Gastroesophageal sphincter (tissue), 3 donors: Measurements from ENCODE around the gene VSX2.

Experiments
- CTCF ChIP-seq, 4 experiments: fragments of 200-600 bp in 2 of 4; fragments of 450-650 bp in 2 of 4; sonication (generic) in 1 of 4; IDR thresholded peaks; one replicate each; pipeline ENCODE4 v1.5.1; 2017 to 2019; ENCODE audit warnings: antibody characterized with exemption in 4 of 4, mild to moderate bottlenecking in 2 of 4, moderate library complexity in 2 of 4
- EP300 ChIP-seq: sonication (generic); formaldehyde crosslinking; IDR thresholded peaks from one replicate; pipeline ENCODE4 v1.6.1; 2017; ENCODE audit warnings: antibody characterized with exemption, mild to moderate bottlenecking
- POLR2A ChIP-seq, 2 donors: fragments of 450-650 bp; IDR thresholded peaks; one replicate each; pipeline ENCODE4 v1.6.1; 2017; ENCODE audit warnings: antibody characterized with exemption in 2 of 2, mild to moderate bottlenecking in 2 of 2, moderate library complexity in 1 of 2

GRCh38 chr14:74203639-74204038 lies 35.6 kb upstream of the VSX2 start:
- TF ChIP-seq POLR2A (IDR thresholded peaks at IDR 0.05) (no peak), CTCF (IDR thresholded peaks at IDR 0.05) (no peak), EP300 (no peak)
